Neural cell (in vitro differentiated cells): ENCODE measurements around the gene INAVA.

Experiments used
- CTCF ChIP-seq: fragments of 450-650 bp; IDR thresholded peaks from 2 replicates; pipeline ENCODE4 v1.5.1; 2014; ENCODE audit warnings: antibody characterized with exemption, mild to moderate bottlenecking, moderate library complexity; ENCODE audit not compliant: poor library complexity, severe bottlenecking
- EP300 ChIP-seq: fragments of 450-650 bp; conservative IDR thresholded peaks from 2 replicates; pipeline ENCODE4 v1.6.1; 2014; ENCODE audit warnings: antibody characterized with exemption, mild to moderate bottlenecking, moderate library complexity; ENCODE audit not compliant: poor library complexity, severe bottlenecking
- EZH2 ChIP-seq: fragments of 200-600, 300-800 bp; shearing (Covaris generic), sonication (generic); IDR thresholded peaks from 2 replicates; pipeline ENCODE4 v1.6.1; 2014; ENCODE audit warnings: antibody characterized with exemption, low read length, borderline replicate concordance, mild to moderate bottlenecking; ENCODE audit not compliant: insufficient read depth, poor library complexity, severe bottlenecking
- MXI1 ChIP-seq: fragments of 450-650 bp; conservative IDR thresholded peaks from 2 replicates; pipeline ENCODE4 v1.6.1; 2014; ENCODE audit warnings: antibody characterized with exemption, mild to moderate bottlenecking; ENCODE audit not compliant: poor library complexity, severe bottlenecking
- POLR2AphosphoS5 ChIP-seq: IDR thresholded peaks from 2 replicates; pipeline ENCODE4 v1.6.1; 2012
- RAD21 ChIP-seq: fragments of 450-650 bp; conservative IDR thresholded peaks from 2 replicates; pipeline ENCODE4 v1.6.1; 2014; ENCODE audit warnings: antibody characterized with exemption, mild to moderate bottlenecking, moderate library complexity
- REST ChIP-seq: IDR thresholded peaks from 2 replicates; pipeline ENCODE4 v1.6.1; 2012; ENCODE audit warnings: borderline replicate concordance
- SMC3 ChIP-seq: fragments of 450-650 bp; conservative IDR thresholded peaks from 2 replicates; pipeline ENCODE4 v1.6.1; 2014; ENCODE audit warnings: antibody characterized with exemption, mild to moderate bottlenecking, moderate library complexity; ENCODE audit not compliant: poor library complexity
- TAF1 ChIP-seq: IDR thresholded peaks from 2 replicates; pipeline ENCODE4 v1.6.1; 2012; ENCODE audit warnings: low read depth

GRCh38 chr1:200923601-200924000 lies 28.9 kb downstream of the INAVA start:
- TF ChIP-seq EZH2 (no peak), MXI1 (no peak), CTCF (no peak), RAD21 (no peak), SMC3 (no peak), REST (no peak), POLR2AphosphoS5 (no peak), EP300 (no peak), TAF1 (no peak)
